Natural killer cell (primary cell): ENCODE results near the gene KRT6C. TPM values are rescaled to one million over a fixed set of nuclear protein-coding genes. Genes with fewer than 3 reads are reported as not detected.

ENCODE experiments used
- ATAC-seq, 3 donors: fragments of 150-1000 bp in 2 of 3; fragments of 200-7000 bp in 1 of 3; cut with Tn5 transposase; 1 replicate in 1 of 3; 2 replicates in 2 of 3; pipeline ENCODE4 v1.10.0; 2021; ENCODE audit warnings: mild to moderate bottlenecking in 2 of 3, moderate library complexity in 2 of 3
- DNase-seq, 2 donors: peaks; one replicate each; pipeline versions ENCODE4 v3.0.0 to v3.0.0-alpha.2; 2013 to 2021; ENCODE audit warnings: mixed read lengths in 1 of 2
- H3K27ac ChIP-seq: one replicate; pipeline ENCODE4 v1.5.1; 2013; ENCODE audit warnings: mild to moderate bottlenecking, low read length
- H3K27me3 ChIP-seq: one replicate; pipeline ENCODE4 v1.6.1; 2013; ENCODE audit warnings: low read length; ENCODE audit not compliant: control insufficient read depth, insufficient read depth
- H3K36me3 ChIP-seq: one replicate; pipeline ENCODE4 v1.6.1; 2013; ENCODE audit warnings: low read length; ENCODE audit not compliant: control insufficient read depth, insufficient read depth
- H3K4me1 ChIP-seq: one replicate; pipeline ENCODE4 v1.6.1; 2013; ENCODE audit warnings: low read length; ENCODE audit not compliant: control insufficient read depth, insufficient read depth
- H3K4me3 ChIP-seq: one replicate; pipeline ENCODE4 v1.5.1; 2013; ENCODE audit warnings: low read length
- H3K9me3 ChIP-seq: one replicate; pipeline ENCODE4 v1.6.1; 2013; ENCODE audit warnings: low read length; ENCODE audit not compliant: control insufficient read depth, insufficient read depth
- H3K27ac Mint-ChIP-seq, 2 donors: one replicate each; pipeline ENCODE4 v1.8.0; 2022; ENCODE audit warnings: mild to moderate bottlenecking in 2 of 2, mixed read lengths in 2 of 2, moderate library complexity in 1 of 2
- H3K27me3 Mint-ChIP-seq, 2 donors: one replicate each; pipeline ENCODE4 v1.8.0; 2022; ENCODE audit warnings: low read depth in 2 of 2, mixed read lengths in 2 of 2
- H3K36me3 Mint-ChIP-seq: one replicate; pipeline ENCODE4 v1.8.0; 2022; ENCODE audit warnings: mixed read lengths
- H3K4me1 Mint-ChIP-seq, 2 donors: one replicate each; pipeline ENCODE4 v1.8.0; 2022; ENCODE audit warnings: mixed read lengths in 2 of 2
- H3K4me3 Mint-ChIP-seq: one replicate; pipeline ENCODE4 v1.8.0; 2022; ENCODE audit warnings: mild to moderate bottlenecking, moderate library complexity, mixed read lengths
- H3K9me3 Mint-ChIP-seq, 2 donors: one replicate each; pipeline ENCODE4 v1.8.0; 2022; ENCODE audit warnings: mixed read lengths in 2 of 2
- WGBS: methylation state at CpG from one replicate; pipeline ENCODE4 v1.1.7; 2013; ENCODE audit warnings: missing lambda C conversion rate; ENCODE audit not compliant: insufficient coverage; 5-methylcytosine and 5-hydroxymethylcytosine counted together
- intact Hi-C: fragments of 100-400 bp; cut with micrococcal nuclease; formaldehyde crosslinking; loops from one replicate; pipeline ENCODE4 v1.14.2; 2022
- total RNA-seq, 4 donors: library from RNA; stranded (reverse); fragments of 120-200 nt in 1 of 4; gene quantifications; one replicate each; pipeline versions ENCODE4 v1.2.3 to v1.2.4, GENCODE V29; 2013 to 2022
- TF ChIP-seq, protein P1 (sequence below): fragments of 200-600 bp; IDR thresholded peaks from one replicate; pipeline ENCODE4 v1.8.0; 2022; ENCODE audit warnings: antibody characterized with exemption

Gene KRT6C
- total RNA-seq, 3 donors from 2014 or later (not counting 1 experiment from before 2014, with no cell fraction given), result not detected

GRCh38 chr12:52419656-52420055 is 53.9 kb downstream of the KRT6C start:
- no peak overlapping the region for H3K27ac ChIP-seq
- Mint-ChIP-seq H3K36me3 (no peaks in the 10 kb centered on the region), H3K4me1 (peaks cover 10 to 12% of the 10 kb centered on the region in 2 donors), H3K27ac (no peak overlapping the region), H3K4me3 (no peak overlapping the region), H3K9me3 (no peaks in the 10 kb centered on the region), H3K27me3 (peaks cover 21 to 35% of the 10 kb centered on the region in 2 donors)
- ATAC-seq (peak in 1 of 3 donors; percentile 34), DNase-seq (no peak)
- TF ChIP-seq, protein P1, sequence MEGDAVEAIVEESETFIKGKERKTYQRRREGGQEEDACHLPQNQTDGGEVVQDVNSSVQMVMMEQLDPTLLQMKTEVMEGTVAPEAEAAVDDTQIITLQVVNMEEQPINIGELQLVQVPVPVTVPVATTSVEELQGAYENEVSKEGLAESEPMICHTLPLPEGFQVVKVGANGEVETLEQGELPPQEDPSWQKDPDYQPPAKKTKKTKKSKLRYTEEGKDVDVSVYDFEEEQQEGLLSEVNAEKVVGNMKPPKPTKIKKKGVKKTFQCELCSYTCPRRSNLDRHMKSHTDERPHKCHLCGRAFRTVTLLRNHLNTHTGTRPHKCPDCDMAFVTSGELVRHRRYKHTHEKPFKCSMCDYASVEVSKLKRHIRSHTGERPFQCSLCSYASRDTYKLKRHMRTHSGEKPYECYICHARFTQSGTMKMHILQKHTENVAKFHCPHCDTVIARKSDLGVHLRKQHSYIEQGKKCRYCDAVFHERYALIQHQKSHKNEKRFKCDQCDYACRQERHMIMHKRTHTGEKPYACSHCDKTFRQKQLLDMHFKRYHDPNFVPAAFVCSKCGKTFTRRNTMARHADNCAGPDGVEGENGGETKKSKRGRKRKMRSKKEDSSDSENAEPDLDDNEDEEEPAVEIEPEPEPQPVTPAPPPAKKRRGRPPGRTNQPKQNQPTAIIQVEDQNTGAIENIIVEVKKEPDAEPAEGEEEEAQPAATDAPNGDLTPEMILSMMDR, result no peak
- no peaks in the 10 kb centered on the region for H3K36me3 ChIP-seq
- H3K27me3 ChIP-seq, result no peaks in the 10 kb centered on the region
- no CpG with 5 or more reads among the region's 1 CpG for WGBS
- H3K4me3 ChIP-seq, result no peak overlapping the region
- intact Hi-C loops, result no loop called here
- H3K4me1 ChIP-seq, result no peaks in the 10 kb centered on the region
- H3K9me3 ChIP-seq, result no peaks in the 10 kb centered on the region

- Mint-ChIP-seq H3K4me3 (no peak overlapping the region), H3K27me3 (peaks cover 21 to 35% of the 10 kb centered on the region in 2 donors), H3K4me1 (peaks cover 10 to 12% of the 10 kb centered on the region in 2 donors), H3K27ac (no peak overlapping the region), H3K36me3 (no peaks in the 10 kb centered on the region), H3K9me3 (no peaks in the 10 kb centered on the region)
- no peaks in the 10 kb centered on the region for H3K9me3 ChIP-seq
- H3K4me3 ChIP-seq, result no peak overlapping the region
- no peaks in the 10 kb centered on the region for H3K4me1 ChIP-seq
- intact Hi-C loops, result no loop called here
- no peak for DNase-seq
- H3K36me3 ChIP-seq, result no peaks in the 10 kb centered on the region
- ATAC-seq, result no peak
- H3K27ac ChIP-seq, result no peak overlapping the region
- no peaks in the 10 kb centered on the region for H3K27me3 ChIP-seq
- TF ChIP-seq, protein P1, result no peak
- 86% methylated on average over 4 of the region's 4 CpGs for WGBS
Observed at GRCh38 chr12:52418576-52419110, 55.0 kb downstream of the KRT6C start.

Other genes with a start within 250 kb of the KRT6C start
- under 1 TPM in 1 of 3 donors, not detected in 2; 0.54 TPM for gene KRT7, start 240.6 kb downstream of the KRT6C start, total RNA-seq
- gene KRT86, start 199.2 kb downstream of the KRT6C start, total RNA-seq, result 1 to 10 TPM; 2.0 to 3.6 (median 2.7) TPM
- 1 to 10 TPM in 2 of 3 donors, under 1 TPM in 1; 0.28 to 1.4 (median 1.3) TPM for gene KRT81, start 182.3 kb downstream of the KRT6C start, total RNA-seq
- not detected for gene KRT83, start 152.4 kb downstream of the KRT6C start, total RNA-seq
- gene KRT85, start 106.3 kb downstream of the KRT6C start, total RNA-seq, result not detected
- gene KRT84, start 88.2 kb downstream of the KRT6C start, total RNA-seq, result not detected
- not detected for gene KRT82, start 67.5 kb downstream of the KRT6C start, total RNA-seq
- not detected for gene KRT75, start 39.4 kb downstream of the KRT6C start, total RNA-seq
- gene KRT6B, start 21.7 kb downstream of the KRT6C start, total RNA-seq, result not detected
- gene KRT6A, start 19.5 kb upstream of the KRT6C start, total RNA-seq, result not detected
- gene KRT5, start 46.6 kb upstream of the KRT6C start, total RNA-seq, result under 1 TPM in 2 of 3 donors, not detected in 1; 0.40 to 0.70 TPM
- gene KRT71, start 79.3 kb upstream of the KRT6C start, total RNA-seq, result not detected
- gene KRT74, start 100.0 kb upstream of the KRT6C start, total RNA-seq, result 1 to 10 TPM in 1 of 3 donors, under 1 TPM in 2; 0.38 to 1.2 (median 0.38) TPM
- gene KRT72, start 127.7 kb upstream of the KRT6C start, total RNA-seq, result 100 to 1,000 TPM in 1 of 3 donors, 10 to 100 TPM in 2; 21.9 to 136 (median 38.0) TPM
- 10 to 100 TPM; 12.4 to 92.9 (median 23.3) TPM for gene KRT73, start 144.8 kb upstream of the KRT6C start, total RNA-seq
- 1 to 10 TPM in 1 of 3 donors, under 1 TPM in 2; 0.63 to 1.4 (median 0.66) TPM for gene KRT2, start 178.4 kb upstream of the KRT6C start, total RNA-seq
- gene KRT1, start 206.6 kb upstream of the KRT6C start, total RNA-seq, result 1 to 10 TPM in 1 of 3 donors, under 1 TPM in 1, not detected in 1; 0.27 to 1.8 TPM
- not detected for gene KRT77, start 229.7 kb upstream of the KRT6C start, total RNA-seq